Renal pelvis (tissue), 12 donors: ENCODE data around the gene FOXC1. TPM values are rescaled to one million over a fixed set of nuclear protein-coding genes. Genes with fewer than 3 reads are reported as not detected.

ENCODE experiments used
- DNase-seq: peaks from one replicate; pipeline ENCODE4 v3.0.0-alpha.2; 2013
- long read RNA-seq, 16 experiments: transcript quantifications; one replicate each; lab custom pipeline, GENCODE V29; 2026
- polyA plus RNA-seq, 3 donors: library from polyadenylated mRNA; unstranded; fragments of 120-200 nt; gene quantifications; one replicate each; pipeline ENCODE4 v1.2.1, GENCODE V29; 2013; ENCODE audit not compliant: insufficient read length in 3 of 3

Gene FOXC1
- polyA plus RNA-seq, result 10 to 100 TPM; 74.7 to 77.6 (median 76.7) TPM
- long read RNA-seq, donor 1, transcript FOXC1-201 (1 exons, 3,926 nt), result minor isoform, 28 of 93 reads
- long read RNA-seq, donor 1, transcript FOXC1-202 (1 exons, 3,831 nt), result major isoform, 65 of 93 reads
- long read RNA-seq, donor 1, partial matches to known transcripts, result 0 of 93 reads
- long read RNA-seq, donor 1, other reads (novel, unspliced or antisense), result 0 of 93 reads
- long read RNA-seq, donor 2, transcript FOXC1-202 (1 exons, 3,831 nt), result major isoform, 57 of 78 reads
- long read RNA-seq, donor 2, transcript FOXC1-201 (1 exons, 3,926 nt), result minor isoform, 21 of 78 reads
- long read RNA-seq, donor 2, partial matches to known transcripts, result 0 of 78 reads
- long read RNA-seq, donor 2, other reads (novel, unspliced or antisense), result 0 of 78 reads
- long read RNA-seq, donor 3, transcript FOXC1-201 (1 exons, 3,926 nt), result minor isoform, 20 of 119 reads
- long read RNA-seq, donor 3, transcript FOXC1-202 (1 exons, 3,831 nt), result major isoform, 99 of 119 reads
- long read RNA-seq, donor 3, partial matches to known transcripts, result 0 of 119 reads
- long read RNA-seq, donor 3, other reads (novel, unspliced or antisense), result 0 of 119 reads
- long read RNA-seq, donor 4, transcript FOXC1-201 (1 exons, 3,926 nt), result minor isoform, 20 of 91 reads
- long read RNA-seq, donor 4, transcript FOXC1-202 (1 exons, 3,831 nt), result major isoform, 71 of 91 reads
- long read RNA-seq, donor 4, partial matches to known transcripts, result 0 of 91 reads
- long read RNA-seq, donor 4, other reads (novel, unspliced or antisense), result 0 of 91 reads
- long read RNA-seq, donor 5, transcript FOXC1-202 (1 exons, 3,831 nt), result major isoform, 46 of 57 reads
- long read RNA-seq, donor 5, transcript FOXC1-201 (1 exons, 3,926 nt), result minor isoform, 11 of 57 reads
- long read RNA-seq, donor 5, partial matches to known transcripts, result 0 of 57 reads
- long read RNA-seq, donor 5, other reads (novel, unspliced or antisense), result 0 of 57 reads
- long read RNA-seq, donor 6, transcript FOXC1-202 (1 exons, 3,831 nt), result major isoform, 65 of 85 reads
- long read RNA-seq, donor 6, transcript FOXC1-201 (1 exons, 3,926 nt), result minor isoform, 20 of 85 reads
- long read RNA-seq, donor 6, partial matches to known transcripts, result 0 of 85 reads
- long read RNA-seq, donor 6, other reads (novel, unspliced or antisense), result 0 of 85 reads
- long read RNA-seq, donor 7, transcript FOXC1-201 (1 exons, 3,926 nt), result minor isoform, 32 of 211 reads
- long read RNA-seq, donor 7, transcript FOXC1-202 (1 exons, 3,831 nt), result major isoform, 179 of 211 reads
- long read RNA-seq, donor 7, partial matches to known transcripts, result 0 of 211 reads
- long read RNA-seq, donor 7, other reads (novel, unspliced or antisense), result 0 of 211 reads
- long read RNA-seq, donor 8, transcript FOXC1-201 (1 exons, 3,926 nt), result minor isoform, 6 of 36 reads
- long read RNA-seq, donor 8, transcript FOXC1-202 (1 exons, 3,831 nt), result major isoform, 30 of 36 reads
- long read RNA-seq, donor 8, partial matches to known transcripts, result 0 of 36 reads
- long read RNA-seq, donor 8, other reads (novel, unspliced or antisense), result 0 of 36 reads
- long read RNA-seq, donor 9, transcript FOXC1-202 (1 exons, 3,831 nt), result major isoform, 97 of 117 reads
- long read RNA-seq, donor 9, transcript FOXC1-201 (1 exons, 3,926 nt), result minor isoform, 20 of 117 reads
- long read RNA-seq, donor 9, partial matches to known transcripts, result 0 of 117 reads
- long read RNA-seq, donor 9, other reads (novel, unspliced or antisense), result 0 of 117 reads
- long read RNA-seq, donor 10, transcript FOXC1-201 (1 exons, 3,926 nt), result minor isoform, 25 of 107 reads
- long read RNA-seq, donor 10, transcript FOXC1-202 (1 exons, 3,831 nt), result major isoform, 82 of 107 reads
- long read RNA-seq, donor 10, partial matches to known transcripts, result 0 of 107 reads
- long read RNA-seq, donor 10, other reads (novel, unspliced or antisense), result 0 of 107 reads
- long read RNA-seq, donor 11, transcript FOXC1-202 (1 exons, 3,831 nt), result major isoform, 113 of 134 reads
- long read RNA-seq, donor 11, transcript FOXC1-201 (1 exons, 3,926 nt), result minor isoform, 21 of 134 reads
- long read RNA-seq, donor 11, partial matches to known transcripts, result 0 of 134 reads
- long read RNA-seq, donor 11, other reads (novel, unspliced or antisense), result 0 of 134 reads
- long read RNA-seq, donor 12, transcript FOXC1-202 (1 exons, 3,831 nt), result major isoform, 95 of 131 reads
- long read RNA-seq, donor 12, transcript FOXC1-201 (1 exons, 3,926 nt), result minor isoform, 36 of 131 reads
- long read RNA-seq, donor 12, partial matches to known transcripts, result 0 of 131 reads
- long read RNA-seq, donor 12, other reads (novel, unspliced or antisense), result 0 of 131 reads
- long read RNA-seq, donor 13, transcript FOXC1-201 (1 exons, 3,926 nt), result minor isoform, 11 of 103 reads
- long read RNA-seq, donor 13, transcript FOXC1-202 (1 exons, 3,831 nt), result major isoform, 92 of 103 reads
- long read RNA-seq, donor 13, partial matches to known transcripts, result 0 of 103 reads
- long read RNA-seq, donor 13, other reads (novel, unspliced or antisense), result 0 of 103 reads
- long read RNA-seq, donor 14, transcript FOXC1-201 (1 exons, 3,926 nt), result minor isoform, 38 of 305 reads
- long read RNA-seq, donor 14, transcript FOXC1-202 (1 exons, 3,831 nt), result major isoform, 267 of 305 reads
- long read RNA-seq, donor 14, partial matches to known transcripts, result 0 of 305 reads
- long read RNA-seq, donor 14, other reads (novel, unspliced or antisense), result 0 of 305 reads
- long read RNA-seq, donor 15, transcript FOXC1-202 (1 exons, 3,831 nt), result major isoform, 61 of 78 reads
- long read RNA-seq, donor 15, transcript FOXC1-201 (1 exons, 3,926 nt), result minor isoform, 17 of 78 reads
- long read RNA-seq, donor 15, partial matches to known transcripts, result 0 of 78 reads
- long read RNA-seq, donor 15, other reads (novel, unspliced or antisense), result 0 of 78 reads
- long read RNA-seq, donor 16, transcript FOXC1-201 (1 exons, 3,926 nt), result minor isoform, 19 of 105 reads
- long read RNA-seq, donor 16, transcript FOXC1-202 (1 exons, 3,831 nt), result major isoform, 86 of 105 reads
- long read RNA-seq, donor 16, partial matches to known transcripts, result 0 of 105 reads
- long read RNA-seq, donor 16, other reads (novel, unspliced or antisense), result 0 of 105 reads

- peak; percentile 92 for DNase-seq
Measured at GRCh38 chr6:1609648-1610496, at the start of gene FOXC1. Gene FOXC1 (plus strand): TSS chr6:1609915. CDS start chr6:1610446, 531 bp downstream.

GRCh38 chr6:1560281-1561058, 49.2 kb upstream of the FOXC1 start:
- DNase-seq, result no peak

- DNase-seq, result no peak
Measured at GRCh38 chr6:1561355-1561754, 48.4 kb upstream of the FOXC1 start.

- no peak for DNase-seq
Measured at GRCh38 chr6:1562171-1562955, 47.4 kb upstream of the FOXC1 start.

GRCh38 chr6:1569377-1569776, 40.3 kb upstream of the FOXC1 start:
- no peak for DNase-seq

- no peak for DNase-seq
Measured at GRCh38 chr6:1570848-1571247, 38.9 kb upstream of the FOXC1 start.

- DNase-seq, result no peak
Measured at GRCh38 chr6:1572892-1573291, 36.8 kb upstream of the FOXC1 start.

- no peak for DNase-seq
Measured at GRCh38 chr6:1574083-1574761, 35.5 kb upstream of the FOXC1 start.

GRCh38 chr6:1574890-1575209, 34.9 kb upstream of the FOXC1 start:
- DNase-seq, result no peak

GRCh38 chr6:1575210-1576041, 34.3 kb upstream of the FOXC1 start:
- no peak for DNase-seq

- no peak for DNase-seq
Measured at GRCh38 chr6:1576166-1576565, 33.5 kb upstream of the FOXC1 start.

GRCh38 chr6:1576711-1577110, 33.0 kb upstream of the FOXC1 start:
- DNase-seq, result no peak

- no peak for DNase-seq
Measured at GRCh38 chr6:1577146-1577680, 32.5 kb upstream of the FOXC1 start.
